K562 (cell line): ENCODE measurements around the gene POLR3A. TPM values are rescaled to one million over a fixed set of nuclear protein-coding genes. Genes with fewer than 3 reads are reported as not detected.

Source experiments
- ARID3A ChIP-seq: IDR thresholded peaks from 2 replicates; pipeline ENCODE4 v1.6.1; 2012; ENCODE audit warnings: low read depth, low read length, improper control_type of control experiment, borderline replicate concordance
- ATF6 ChIP-seq: sonication (generic); formaldehyde crosslinking; IDR thresholded peaks from 2 replicates; pipeline ENCODE4 v1.4.0; 2020; ENCODE audit warnings: mild to moderate bottlenecking, missing genetic modification reagents
- E2F3 ChIP-seq: fragments of 250-450 bp; sonication (Bioruptor Pico); IDR thresholded peaks from 2 replicates; pipeline ENCODE4 v1.4.0; 2020; ENCODE audit warnings: mild to moderate bottlenecking
- HNRNPUL1 ChIP-seq: fragments of 200-400 bp; formaldehyde crosslinking; IDR thresholded peaks from 2 replicates; pipeline ENCODE4 v1.6.1; 2017; ENCODE audit warnings: low read length
- MBD1 ChIP-seq: fragments of 250-450 bp; sonication (Bioruptor Pico); IDR thresholded peaks from 2 replicates; pipeline ENCODE4 v1.8.0; 2022; ENCODE audit warnings: inconsistent platforms
- NCOA6 ChIP-seq: fragments of 450-650 bp; IDR thresholded peaks from 2 replicates; pipeline ENCODE4 v1.6.1; 2017; ENCODE audit warnings: mild to moderate bottlenecking
- NELFE ChIP-seq: IDR thresholded peaks from 2 replicates; pipeline ENCODE4 v1.6.1; 2011; ENCODE audit warnings: mild to moderate bottlenecking; ENCODE audit not compliant: insufficient read depth, insufficient read length
- NR0B1 ChIP-seq: fragments of 450-650 bp; IDR thresholded peaks from one replicate; pipeline ENCODE4 v1.6.1; 2018; ENCODE audit warnings: mild to moderate bottlenecking, moderate library complexity; ENCODE audit not compliant: partially characterized antibody
- NR2F6 ChIP-seq: fragments of 450-650 bp; formaldehyde crosslinking; IDR thresholded peaks from 2 replicates; pipeline ENCODE4 v1.4.0; 2020; ENCODE audit warnings: mild to moderate bottlenecking
- RAD51 ChIP-seq: fragments of 450-650 bp; IDR thresholded peaks from 2 replicates; pipeline ENCODE4 v1.7.1; 2016; ENCODE audit warnings: low read depth, mild to moderate bottlenecking, borderline replicate concordance
- TEAD1 ChIP-seq, 2 experiments: fragments of 450-650 bp in 1 of 2; sonication (generic) in 1 of 2; formaldehyde crosslinking; IDR thresholded peaks; 2 replicates each; pipeline versions ENCODE4 v1.4.0 to v1.8.0; 2020 to 2022; ENCODE audit warnings: mild to moderate bottlenecking in 2 of 2, missing genetic modification reagents in 1 of 2
- USF1 ChIP-seq: sonication (generic); formaldehyde crosslinking; IDR thresholded peaks from 2 replicates; pipeline ENCODE4 v1.9.0; 2022; ENCODE audit warnings: mild to moderate bottlenecking, missing genetic modification reagents
- ZBED1 ChIP-seq: IDR thresholded peaks from 2 replicates; pipeline ENCODE4 v1.6.1; 2014
- ZBTB12 ChIP-seq: fragments of 250-450 bp; sonication (Bioruptor Pico); IDR thresholded peaks from 2 replicates; pipeline ENCODE4 v1.4.0; 2020
- ZNF395 ChIP-seq: fragments of 200-800 bp; sonication (Bioruptor generic); IDR thresholded peaks from 2 replicates; pipeline ENCODE4 v1.6.1; 2017; ENCODE audit warnings: missing genetic modification characterization, missing compliant biosample characterization
- ZZZ3 ChIP-seq: fragments of 450-650 bp; IDR thresholded peaks from 2 replicates; pipeline ENCODE4 v1.6.1; 2016; ENCODE audit warnings: antibody characterized with exemption, mild to moderate bottlenecking, moderate library complexity
- polyA plus RNA-seq, 8 experiments: library from polyadenylated mRNA; depleted of rRNA in 4 of 8; stranded (reverse) in 5 of 8; unstranded in 3 of 8; fragments of >200 nt; fragmentation: Nextera tagmentation in 2 of 8; fragmentation: Illumina TruSeq in 1 of 8; extraction: Ambion mirVana in 2 of 8; extraction: Trizol in 1 of 8; gene quantifications; 2 replicates each; pipeline versions ENCODE4 v1.2.1 to v1.2.3, GENCODE V29; 2011 to 2014; ENCODE audit warnings: inconsistent platforms in 1 of 8, missing spikeins in 1 of 8
- total RNA-seq, 7 experiments: library from RNA; depleted of rRNA in 6 of 7; stranded (reverse); fragments of >200 nt in 6 of 7; fragmentation: Illumina TruSeq in 2 of 7; extraction: Trizol in 2 of 7; gene quantifications; 2 replicates each; pipeline versions ENCODE4 v1.2.1 to v1.2.3, GENCODE V29; 2011 to 2021; ENCODE audit warnings: low replicate concordance in 1 of 7

Gene POLR3A
- total and polyA plus RNA-seq, 9 of the 15 experiments (the other 6 are each of a cell fraction or from before 2014, with no cell fraction given) = 14.9 to 37.0 (median 26.7) TPM

GRCh38 chr10:77925795-77926565 is 103.3 kb downstream of the POLR3A start (continued):
- TF ChIP-seq ZZZ3 (no peak), ARID3A (no peak), E2F3 (no peak), MBD1 (CRISPR knock-in tag) (no peak), USF1 (CRISPR knock-in tag) (0 out of 2 replicates have a peak, but pooled peaks have one; percentile 8), ZBED1 (no peak), HNRNPUL1 (no peak), ATF6 (0 out of 2 replicates have a peak, but pooled peaks have one; percentile 65), ZBTB12 (CRISPR knock-in tag) (no peak), ZNF395 (CRISPR knock-in tag) (no peak), NR2F6 (CRISPR knock-in tag) (no peak), TEAD1 (CRISPR knock-in tag; IDR thresholded peaks at IDR 0.05) (no peak; a peak in 1 of 4 replicates), RAD51 (no peak), NCOA6 (0 out of 2 replicates have a peak, but pooled peaks have one; percentile 43), NELFE (no peak), NR0B1 (no peak)
